Measurements from ENCODE around the gene GNAT2. TPM values are rescaled to one million over a fixed set of nuclear protein-coding genes. Genes with fewer than 3 reads are reported as not detected.

Gene GNAT2
- total and polyA plus RNA-seq, 10 donors = 0.08 to 0.92 (median 0.59) TPM; not detected in 7

- Histone ChIP-seq H3K4me1 (peaks cover 15 to 100% (median 82%) of the 10 kb centered on the region in 6 donors), H3K36me3 (peaks cover 0 to 4% (median 0%) of the 10 kb centered on the region in 6 donors), H3K27ac (peak overlapping the region in 3 of 8 donors; percentile 39 to 48 (median 41)), H3K4me3 (no peak overlapping the region), H3K9me3 (no peaks in the 10 kb centered on the region), H3K27me3 (replicated peaks in 1 of 7) (no peaks in the 10 kb centered on the region)
- DNase-seq = no peak
- WGBS, 5 donors = 93 to 96% (median 93%) methylated on average over 2 of the region's 2 CpGs
- TF ChIP-seq POLR2A (IDR thresholded peaks at IDR 0.05) (no peak), POLR2AphosphoS5 (IDR thresholded peaks at IDR 0.05) (no peak), CTCF (IDR thresholded peaks at IDR 0.05 in 8 of 11, conservative IDR thresholded peaks at IDR 0.05 in 3 of 11) (no peak)
- intact Hi-C loops (cut with DNase I; ENCODE audit: low total_unique reads) = no loop called here
Observed at GRCh38 chr1:109556563-109556962, 62.9 kb downstream of the GNAT2 start.

Small RNA genes within 50 kb of the gene (small RNA-seq; reads per million reads assigned to genes)
- 0 reads per million in 4 donors for gene RNU6V

Other genes with a start within 250 kb of the GNAT2 start
- 10 to 100 TPM; 33.5 to 63.9 (median 43.6) TPM for gene SORT1, start 221.7 kb downstream of the GNAT2 start, total RNA-seq
- gene SORT1, start 221.7 kb downstream of the GNAT2 start, polyA plus RNA-seq = 1 to 10 TPM; 2.0 to 6.0 (median 3.5) TPM
- gene PSMA5, start 193.2 kb downstream of the GNAT2 start, total RNA-seq = 10 to 100 TPM; 29.9 to 87.0 (median 62.2) TPM
- 10 to 100 TPM; 35.8 to 63.9 (median 61.2) TPM for gene PSMA5, start 193.2 kb downstream of the GNAT2 start, polyA plus RNA-seq
- gene SYPL2, start 153.1 kb downstream of the GNAT2 start, total RNA-seq = 1 to 10 TPM in 5 of 7 donors, under 1 TPM in 2; 0.46 to 2.5 (median 1.3) TPM
- gene SYPL2, start 153.1 kb downstream of the GNAT2 start, polyA plus RNA-seq = under 1 TPM; 0.26 to 0.51 (median 0.41) TPM
- gene ATXN7L2, start 135.7 kb downstream of the GNAT2 start, total RNA-seq = 10 to 100 TPM in 2 of 7 donors, 1 to 10 TPM in 5; 7.9 to 11.9 (median 8.7) TPM
- 10 to 100 TPM in 2 of 3 donors, 1 to 10 TPM in 1; 7.1 to 16.8 (median 12.2) TPM for gene ATXN7L2, start 135.7 kb downstream of the GNAT2 start, polyA plus RNA-seq
- 10 to 100 TPM in 6 of 7 donors, 1 to 10 TPM in 1; 8.6 to 17.6 (median 13.7) TPM for gene CYB561D1, start 125.5 kb downstream of the GNAT2 start, total RNA-seq
- gene CYB561D1, start 125.5 kb downstream of the GNAT2 start, polyA plus RNA-seq = 1 to 10 TPM; 4.5 to 8.0 (median 6.0) TPM
- gene AMIGO1, start 109.9 kb downstream of the GNAT2 start, total RNA-seq = 1 to 10 TPM; 3.7 to 8.5 (median 6.0) TPM
- under 1 TPM; 0.57 to 0.99 (median 0.67) TPM for gene AMIGO1, start 109.9 kb downstream of the GNAT2 start, polyA plus RNA-seq
- not detected for gene GPR61, start 79.7 kb downstream of the GNAT2 start, total RNA-seq
- not detected for gene GPR61, start 79.7 kb downstream of the GNAT2 start, polyA plus RNA-seq
- gene GNAI3, start 71.0 kb downstream of the GNAT2 start, total RNA-seq = 10 to 100 TPM in 4 of 7 donors, 1 to 10 TPM in 3; 7.4 to 11.4 (median 10.4) TPM
- gene GNAI3, start 71.0 kb downstream of the GNAT2 start, polyA plus RNA-seq = 1 to 10 TPM; 1.8 to 3.3 (median 2.7) TPM
- 100 to 1,000 TPM; 112 to 193 (median 170) TPM for gene AMPD2, start 221 bp upstream of the GNAT2 start, total RNA-seq
- 10 to 100 TPM; 25.2 to 66.1 (median 60.3) TPM for gene AMPD2, start 221 bp upstream of the GNAT2 start, polyA plus RNA-seq
- 10 to 100 TPM; 23.4 to 53.8 (median 33.8) TPM for gene GSTM4, start 36.5 kb upstream of the GNAT2 start, total RNA-seq
- gene GSTM4, start 36.5 kb upstream of the GNAT2 start, polyA plus RNA-seq = 10 to 100 TPM; 14.8 to 37.8 (median 16.5) TPM
- gene GSTM2, start 48.4 kb upstream of the GNAT2 start, total RNA-seq = 100 to 1,000 TPM in 1 of 7 donors, 10 to 100 TPM in 6; 34.8 to 100 (median 52.2) TPM
- gene GSTM2, start 48.4 kb upstream of the GNAT2 start, polyA plus RNA-seq = 10 to 100 TPM; 26.2 to 80.9 (median 67.9) TPM
- 10 to 100 TPM in 4 of 7 donors, not detected in 3; 40.8 to 98.6 (median 65.9) TPM for gene GSTM1, start 68.2 kb upstream of the GNAT2 start, total RNA-seq
- gene GSTM1, start 68.2 kb upstream of the GNAT2 start, polyA plus RNA-seq = 10 to 100 TPM in 2 of 3 donors, under 1 TPM in 1; 0.47 to 74.4 (median 41.6) TPM
- 10 to 100 TPM in 1 of 7 donors, 1 to 10 TPM in 6; 1.4 to 13.1 (median 3.7) TPM for gene GSTM5, start 92.6 kb upstream of the GNAT2 start, total RNA-seq
- gene GSTM5, start 92.6 kb upstream of the GNAT2 start, polyA plus RNA-seq = 1 to 10 TPM; 2.8 to 4.2 (median 3.4) TPM
- gene GSTM3, start 121.4 kb upstream of the GNAT2 start, total RNA-seq = 10 to 100 TPM in 6 of 7 donors, 1 to 10 TPM in 1; 8.9 to 42.4 (median 21.9) TPM
- gene GSTM3, start 121.4 kb upstream of the GNAT2 start, polyA plus RNA-seq = 10 to 100 TPM; 11.2 to 44.0 (median 16.9) TPM
- gene EPS8L3, start 144.3 kb upstream of the GNAT2 start, total RNA-seq = 1 to 10 TPM in 1 of 7 donors, not detected in 6; 1.2 TPM
- gene EPS8L3, start 144.3 kb upstream of the GNAT2 start, polyA plus RNA-seq = not detected